ENCODE results near the gene TET3.
A peak's percentile ranks its signal among the peaks of the same experiment; 100 is the strongest.

TET3 gene

GRCh38 chr2:73969356-73969755 lies 15.4 kb upstream of the TET3 start:
- Histone ChIP-seq H3K4me3 (ENCODE audit: severe bottlenecking) (no peak overlapping the region), H3K4me1 (ENCODE audit: insufficient read depth, poor library complexity, severe bottlenecking) (peaks cover 8% of the 10 kb centered on the region), H3K36me3 (ENCODE audit: low read depth) (no peaks in the 10 kb centered on the region), H3K27me3 (ENCODE audit: insufficient read depth, poor library complexity, severe bottlenecking) (no peaks in the 10 kb centered on the region), H3K9me3 (ENCODE audit: severe bottlenecking) (no peaks in the 10 kb centered on the region), H3K27ac (ENCODE audit: poor library complexity, severe bottlenecking) (no peak overlapping the region)
- no peak for ATAC-seq (ENCODE audit: low read depth)
- TF ChIP-seq, protein P1, sequence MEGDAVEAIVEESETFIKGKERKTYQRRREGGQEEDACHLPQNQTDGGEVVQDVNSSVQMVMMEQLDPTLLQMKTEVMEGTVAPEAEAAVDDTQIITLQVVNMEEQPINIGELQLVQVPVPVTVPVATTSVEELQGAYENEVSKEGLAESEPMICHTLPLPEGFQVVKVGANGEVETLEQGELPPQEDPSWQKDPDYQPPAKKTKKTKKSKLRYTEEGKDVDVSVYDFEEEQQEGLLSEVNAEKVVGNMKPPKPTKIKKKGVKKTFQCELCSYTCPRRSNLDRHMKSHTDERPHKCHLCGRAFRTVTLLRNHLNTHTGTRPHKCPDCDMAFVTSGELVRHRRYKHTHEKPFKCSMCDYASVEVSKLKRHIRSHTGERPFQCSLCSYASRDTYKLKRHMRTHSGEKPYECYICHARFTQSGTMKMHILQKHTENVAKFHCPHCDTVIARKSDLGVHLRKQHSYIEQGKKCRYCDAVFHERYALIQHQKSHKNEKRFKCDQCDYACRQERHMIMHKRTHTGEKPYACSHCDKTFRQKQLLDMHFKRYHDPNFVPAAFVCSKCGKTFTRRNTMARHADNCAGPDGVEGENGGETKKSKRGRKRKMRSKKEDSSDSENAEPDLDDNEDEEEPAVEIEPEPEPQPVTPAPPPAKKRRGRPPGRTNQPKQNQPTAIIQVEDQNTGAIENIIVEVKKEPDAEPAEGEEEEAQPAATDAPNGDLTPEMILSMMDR (IDR thresholded peaks at IDR 0.05; ENCODE audit: poor library complexity, severe bottlenecking), result no peak
- DNase-seq (ENCODE audit: low spot score), result no peak

GRCh38 chr2:73970141-73970803 lies 14.4 kb upstream of the TET3 start:
- Histone ChIP-seq H3K9me3 (ENCODE audit: severe bottlenecking) (no peaks in the 10 kb centered on the region), H3K4me1 (ENCODE audit: insufficient read depth, poor library complexity, severe bottlenecking) (peaks cover 8% of the 10 kb centered on the region), H3K36me3 (ENCODE audit: low read depth) (no peaks in the 10 kb centered on the region), H3K4me3 (ENCODE audit: severe bottlenecking) (no peak overlapping the region), H3K27me3 (ENCODE audit: insufficient read depth, poor library complexity, severe bottlenecking) (no peaks in the 10 kb centered on the region), H3K27ac (ENCODE audit: poor library complexity, severe bottlenecking) (no peak overlapping the region)
- TF ChIP-seq, protein P1 (IDR thresholded peaks at IDR 0.05; ENCODE audit: poor library complexity, severe bottlenecking), result no peak
- no peak for DNase-seq (ENCODE audit: low spot score)
- ATAC-seq (ENCODE audit: low read depth), result no peak

GRCh38 chr2:73970850-73971471 lies 13.7 kb upstream of the TET3 start:
- Histone ChIP-seq H3K27ac (ENCODE audit: poor library complexity, severe bottlenecking) (no peak overlapping the region), H3K9me3 (ENCODE audit: severe bottlenecking) (no peaks in the 10 kb centered on the region), H3K27me3 (ENCODE audit: insufficient read depth, poor library complexity, severe bottlenecking) (no peaks in the 10 kb centered on the region), H3K4me1 (ENCODE audit: insufficient read depth, poor library complexity, severe bottlenecking) (peaks cover 8% of the 10 kb centered on the region), H3K4me3 (ENCODE audit: severe bottlenecking) (no peak overlapping the region), H3K36me3 (ENCODE audit: low read depth) (no peaks in the 10 kb centered on the region)
- ATAC-seq (ENCODE audit: low read depth) (0 out of 3 replicates have a peak, but pooled peaks have one; percentile 31), DNase-seq (ENCODE audit: low spot score) (no peak)
- TF ChIP-seq, protein P1 (IDR thresholded peaks at IDR 0.05; ENCODE audit: poor library complexity, severe bottlenecking), result no peak

DNA sequence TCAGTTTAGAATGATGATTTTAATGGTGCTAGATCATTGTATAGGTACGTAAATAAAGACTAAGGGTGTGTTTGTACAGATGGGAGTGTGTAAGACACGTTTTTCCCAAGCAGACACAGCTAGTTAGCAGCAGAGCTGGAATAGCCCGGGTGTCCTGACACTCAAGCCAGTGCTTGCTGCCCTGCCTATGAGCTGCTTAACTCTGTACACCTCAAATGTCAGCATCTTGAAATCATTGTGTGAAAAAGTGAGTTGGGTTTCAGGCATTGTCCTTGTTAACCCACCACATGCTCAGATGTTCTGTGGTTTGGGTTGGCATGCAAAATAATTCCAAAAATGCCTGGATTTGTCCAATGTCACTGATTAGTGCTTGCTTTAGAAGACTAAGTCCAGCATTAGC lies 13.0 kb upstream of the TET3 start:
- no peaks in the 10 kb centered on the region for H3K9me3 ChIP-seq (ENCODE audit: severe bottlenecking)
- DNase-seq (ENCODE audit: low spot score) (no peak), ATAC-seq (ENCODE audit: low read depth) (no peak)
- peaks cover 8% of the 10 kb centered on the region for H3K4me1 ChIP-seq (ENCODE audit: insufficient read depth, poor library complexity, severe bottlenecking)
- no peaks in the 10 kb centered on the region for H3K27me3 ChIP-seq (ENCODE audit: insufficient read depth, poor library complexity, severe bottlenecking)
- no peaks in the 10 kb centered on the region for H3K36me3 ChIP-seq (ENCODE audit: low read depth)
- H3K27ac ChIP-seq (ENCODE audit: poor library complexity, severe bottlenecking), result no peak overlapping the region
- no peak overlapping the region for H3K4me3 ChIP-seq (ENCODE audit: severe bottlenecking)
- TF ChIP-seq, protein P1 (IDR thresholded peaks at IDR 0.05; ENCODE audit: poor library complexity, severe bottlenecking), result no peak

- no peak for ATAC-seq (ENCODE audit: low read depth)
- Histone ChIP-seq H3K4me1 (ENCODE audit: insufficient read depth, poor library complexity, severe bottlenecking) (peaks cover 8% of the 10 kb centered on the region), H3K27me3 (ENCODE audit: insufficient read depth, poor library complexity, severe bottlenecking) (no peaks in the 10 kb centered on the region), H3K27ac (ENCODE audit: poor library complexity, severe bottlenecking) (no peak overlapping the region), H3K9me3 (ENCODE audit: severe bottlenecking) (no peaks in the 10 kb centered on the region), H3K36me3 (ENCODE audit: low read depth) (no peaks in the 10 kb centered on the region), H3K4me3 (ENCODE audit: severe bottlenecking) (no peak overlapping the region)
- no peak for DNase-seq (ENCODE audit: low spot score)
- TF ChIP-seq, protein P1 (IDR thresholded peaks at IDR 0.05; ENCODE audit: poor library complexity, severe bottlenecking), result no peak
Observed at GRCh38 chr2:73972846-73973245, 11.9 kb upstream of the TET3 start.

All from RWPE2 (cell line).